ENCODE results near the gene AKT3.

Gene AKT3

DNA sequence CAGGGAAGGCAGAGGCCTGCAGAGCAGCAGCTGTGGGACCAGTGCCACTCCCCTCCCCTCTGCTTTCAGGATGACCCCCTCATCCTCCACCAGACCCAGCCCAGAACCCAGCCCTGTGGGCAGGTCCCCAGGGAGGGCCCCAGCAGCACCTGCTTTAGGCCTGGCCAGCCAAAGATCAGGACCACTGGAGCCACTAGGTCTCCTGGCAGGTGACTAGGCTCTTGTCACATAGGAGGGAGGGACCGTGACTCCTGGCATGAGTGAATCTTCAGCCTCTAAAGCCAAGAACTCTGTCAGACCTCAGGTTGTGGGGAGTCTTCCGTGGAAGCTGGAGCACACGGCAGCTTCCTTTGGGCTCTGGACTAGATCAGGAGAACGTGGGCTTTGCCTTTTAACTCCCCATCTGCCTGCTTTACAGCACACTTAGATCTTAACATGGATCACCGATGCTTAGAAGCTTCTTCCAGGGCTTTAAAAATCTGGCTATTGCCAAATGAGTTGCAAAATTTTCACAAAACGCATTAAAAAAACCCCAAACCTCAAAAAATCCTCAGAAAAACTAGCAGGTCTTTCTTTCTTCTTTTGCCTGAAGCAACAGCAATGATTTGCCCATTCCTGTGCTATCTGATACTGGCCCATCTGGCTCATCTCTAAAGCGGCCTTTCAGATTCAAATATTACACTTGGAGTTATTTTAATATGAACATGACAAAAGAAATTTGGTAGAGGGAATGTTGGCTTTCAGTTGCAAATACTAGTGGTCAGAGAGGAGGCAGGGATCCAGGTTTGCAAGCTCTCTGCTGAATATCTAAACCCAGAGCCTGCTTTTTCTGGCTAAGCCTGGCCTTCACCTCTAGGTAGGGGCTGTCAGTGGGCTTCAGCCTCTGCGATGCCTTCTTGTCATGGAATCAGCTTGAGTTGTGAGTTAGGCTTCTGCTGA is 359.0 kb downstream of the AKT3 start:
- no peak for TF ChIP-seq EGR1 (IDR thresholded peaks at IDR 0.05)
- TF ChIP-seq RAD21 (IDR thresholded peaks at IDR 0.05; ENCODE audit: low read depth): no peak
- no peak for TF ChIP-seq YY1 (IDR thresholded peaks at IDR 0.05; ENCODE audit: low read depth)
- no peak for TF ChIP-seq CEBPB (IDR thresholded peaks at IDR 0.05)
- TF ChIP-seq, protein P1, sequence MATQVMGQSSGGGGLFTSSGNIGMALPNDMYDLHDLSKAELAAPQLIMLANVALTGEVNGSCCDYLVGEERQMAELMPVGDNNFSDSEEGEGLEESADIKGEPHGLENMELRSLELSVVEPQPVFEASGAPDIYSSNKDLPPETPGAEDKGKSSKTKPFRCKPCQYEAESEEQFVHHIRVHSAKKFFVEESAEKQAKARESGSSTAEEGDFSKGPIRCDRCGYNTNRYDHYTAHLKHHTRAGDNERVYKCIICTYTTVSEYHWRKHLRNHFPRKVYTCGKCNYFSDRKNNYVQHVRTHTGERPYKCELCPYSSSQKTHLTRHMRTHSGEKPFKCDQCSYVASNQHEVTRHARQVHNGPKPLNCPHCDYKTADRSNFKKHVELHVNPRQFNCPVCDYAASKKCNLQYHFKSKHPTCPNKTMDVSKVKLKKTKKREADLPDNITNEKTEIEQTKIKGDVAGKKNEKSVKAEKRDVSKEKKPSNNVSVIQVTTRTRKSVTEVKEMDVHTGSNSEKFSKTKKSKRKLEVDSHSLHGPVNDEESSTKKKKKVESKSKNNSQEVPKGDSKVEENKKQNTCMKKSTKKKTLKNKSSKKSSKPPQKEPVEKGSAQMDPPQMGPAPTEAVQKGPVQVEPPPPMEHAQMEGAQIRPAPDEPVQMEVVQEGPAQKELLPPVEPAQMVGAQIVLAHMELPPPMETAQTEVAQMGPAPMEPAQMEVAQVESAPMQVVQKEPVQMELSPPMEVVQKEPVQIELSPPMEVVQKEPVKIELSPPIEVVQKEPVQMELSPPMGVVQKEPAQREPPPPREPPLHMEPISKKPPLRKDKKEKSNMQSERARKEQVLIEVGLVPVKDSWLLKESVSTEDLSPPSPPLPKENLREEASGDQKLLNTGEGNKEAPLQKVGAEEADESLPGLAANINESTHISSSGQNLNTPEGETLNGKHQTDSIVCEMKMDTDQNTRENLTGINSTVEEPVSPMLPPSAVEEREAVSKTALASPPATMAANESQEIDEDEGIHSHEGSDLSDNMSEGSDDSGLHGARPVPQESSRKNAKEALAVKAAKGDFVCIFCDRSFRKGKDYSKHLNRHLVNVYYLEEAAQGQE (IDR thresholded peaks at IDR 0.05; ENCODE audit: low read depth): no peak
- TF ChIP-seq, protein P2, sequence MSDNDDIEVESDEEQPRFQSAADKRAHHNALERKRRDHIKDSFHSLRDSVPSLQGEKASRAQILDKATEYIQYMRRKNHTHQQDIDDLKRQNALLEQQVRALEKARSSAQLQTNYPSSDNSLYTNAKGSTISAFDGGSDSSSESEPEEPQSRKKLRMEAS (IDR thresholded peaks at IDR 0.05): no peak
- TF ChIP-seq TCF12 (IDR thresholded peaks at IDR 0.05; ENCODE audit: low read depth): no peak
- TF ChIP-seq TAF1 (IDR thresholded peaks at IDR 0.05; ENCODE audit: low read depth): no peak

DNA sequence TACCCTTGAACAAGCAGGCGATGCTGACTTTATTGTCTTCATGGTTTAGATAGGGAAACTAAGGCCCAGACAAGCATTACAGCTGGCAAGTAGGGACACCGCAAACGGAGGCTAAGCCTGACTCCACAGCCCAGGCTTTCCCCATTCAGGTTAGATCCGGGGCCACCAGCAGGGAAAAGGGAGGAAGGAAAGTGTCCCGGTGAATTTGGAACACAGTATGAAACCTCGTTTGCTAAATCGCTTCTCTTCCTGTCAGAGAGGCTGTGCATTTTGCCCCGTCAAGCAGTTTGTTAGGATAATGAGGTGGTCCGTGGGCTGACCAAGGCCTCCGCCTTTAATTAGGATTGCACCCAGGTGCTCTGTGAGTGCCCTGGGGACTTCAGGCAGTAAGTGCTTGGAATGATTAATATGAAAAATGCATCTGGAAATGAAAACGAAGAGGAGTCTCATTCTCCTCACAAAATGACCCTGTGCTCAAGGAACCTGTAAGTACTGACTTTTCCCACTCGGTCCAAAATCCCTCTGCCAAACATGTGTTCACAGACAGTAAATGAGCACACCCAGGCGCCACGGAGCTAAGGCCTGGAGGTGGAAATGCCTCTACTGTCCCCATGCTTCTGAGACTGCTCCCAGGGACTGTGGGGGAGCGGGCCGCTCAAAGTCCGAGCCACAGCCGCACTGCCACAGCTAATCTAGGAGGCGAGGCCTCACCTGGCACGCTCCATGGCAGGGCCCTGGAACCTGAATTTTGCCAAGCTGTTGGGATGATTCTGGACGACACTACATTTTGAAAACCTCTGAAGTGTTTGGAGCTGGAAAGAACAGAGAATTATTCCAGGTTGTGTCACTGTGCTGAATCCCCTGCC is 360.1 kb downstream of the AKT3 start:
- TF ChIP-seq TAF1 (IDR thresholded peaks at IDR 0.05; ENCODE audit: low read depth): no peak

DNA sequence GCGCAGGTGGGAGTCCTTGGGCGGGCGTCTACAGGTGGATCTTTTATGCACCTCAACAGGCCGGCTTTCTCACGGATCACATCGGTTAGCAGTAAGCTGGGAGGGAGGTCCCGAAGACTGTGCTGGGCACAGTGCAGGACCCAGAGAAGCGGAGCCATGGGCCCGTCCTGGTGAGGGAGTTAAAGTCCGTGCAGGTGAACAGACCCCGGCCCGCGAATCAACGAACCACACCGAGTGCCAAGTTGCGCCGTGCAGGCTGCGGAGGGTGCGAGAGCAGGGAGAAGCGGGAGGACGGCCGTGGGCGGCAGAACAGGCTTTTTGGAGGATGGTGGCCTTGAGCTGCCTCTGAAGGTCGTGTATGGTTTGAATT is 360.9 kb downstream of the AKT3 start:
- no peak for TF ChIP-seq EP300 (IDR thresholded peaks at IDR 0.05; ENCODE audit: borderline replicate concordance)
- TF ChIP-seq, protein P3, sequence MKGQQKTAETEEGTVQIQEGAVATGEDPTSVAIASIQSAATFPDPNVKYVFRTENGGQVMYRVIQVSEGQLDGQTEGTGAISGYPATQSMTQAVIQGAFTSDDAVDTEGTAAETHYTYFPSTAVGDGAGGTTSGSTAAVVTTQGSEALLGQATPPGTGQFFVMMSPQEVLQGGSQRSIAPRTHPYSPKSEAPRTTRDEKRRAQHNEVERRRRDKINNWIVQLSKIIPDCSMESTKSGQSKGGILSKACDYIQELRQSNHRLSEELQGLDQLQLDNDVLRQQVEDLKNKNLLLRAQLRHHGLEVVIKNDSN (IDR thresholded peaks at IDR 0.05): no peak
- no peak for TF ChIP-seq FOXM1 (IDR thresholded peaks at IDR 0.05; ENCODE audit: borderline replicate concordance, low read depth)
- TF ChIP-seq ZBTB7A (IDR thresholded peaks at IDR 0.05; ENCODE audit: low read depth): no peak
- TF ChIP-seq, protein P1 (IDR thresholded peaks at IDR 0.05; ENCODE audit: low read depth): no peak
- TF ChIP-seq, protein P2 (IDR thresholded peaks at IDR 0.05): no peak
- no peak for TF ChIP-seq NFIC (IDR thresholded peaks at IDR 0.05)
- no peak for TF ChIP-seq RAD21 (IDR thresholded peaks at IDR 0.05; ENCODE audit: low read depth)
- TF ChIP-seq CREB1 (IDR thresholded peaks at IDR 0.05; ENCODE audit: low read depth): no peak

DNA sequence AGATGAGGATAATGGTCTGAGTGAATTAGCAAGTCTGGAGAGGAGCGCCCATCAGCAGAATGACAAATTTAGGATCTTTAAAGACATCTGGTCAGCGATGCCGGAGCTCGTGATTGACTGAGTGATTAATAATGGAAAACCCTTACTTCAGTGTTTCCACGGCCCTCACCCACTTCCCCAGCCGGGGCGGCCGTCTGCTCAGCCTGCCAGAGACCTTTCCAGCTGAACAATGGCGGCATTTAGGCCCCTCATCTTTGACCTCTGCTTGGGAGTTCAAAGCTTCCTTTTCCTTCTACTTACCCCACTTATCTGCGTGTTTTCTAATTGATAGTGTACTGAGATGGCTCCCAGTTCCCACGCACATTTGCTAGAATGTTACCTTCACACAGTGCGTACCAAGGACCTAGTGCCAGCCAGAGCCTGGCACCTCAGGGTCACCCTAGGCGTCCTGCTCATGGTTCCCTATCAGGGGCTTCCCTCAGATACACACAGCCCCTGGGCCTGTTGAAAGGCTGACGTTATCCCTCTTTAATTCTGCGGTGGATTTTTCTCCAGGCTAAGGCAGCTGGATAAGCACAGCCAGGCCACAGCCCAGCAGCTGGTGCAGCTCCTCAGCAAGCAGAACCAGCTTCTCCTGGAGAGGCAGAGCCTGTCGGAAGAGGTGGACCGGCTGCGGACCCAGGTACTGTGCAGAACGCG is 361.4 kb downstream of the AKT3 start:
- TF ChIP-seq FOXM1 (IDR thresholded peaks at IDR 0.05; ENCODE audit: borderline replicate concordance, low read depth): no peak
- TF ChIP-seq EP300 (IDR thresholded peaks at IDR 0.05; ENCODE audit: borderline replicate concordance): no peak
- no peak for TF ChIP-seq TCF12 (IDR thresholded peaks at IDR 0.05; ENCODE audit: low read depth)

DNA sequence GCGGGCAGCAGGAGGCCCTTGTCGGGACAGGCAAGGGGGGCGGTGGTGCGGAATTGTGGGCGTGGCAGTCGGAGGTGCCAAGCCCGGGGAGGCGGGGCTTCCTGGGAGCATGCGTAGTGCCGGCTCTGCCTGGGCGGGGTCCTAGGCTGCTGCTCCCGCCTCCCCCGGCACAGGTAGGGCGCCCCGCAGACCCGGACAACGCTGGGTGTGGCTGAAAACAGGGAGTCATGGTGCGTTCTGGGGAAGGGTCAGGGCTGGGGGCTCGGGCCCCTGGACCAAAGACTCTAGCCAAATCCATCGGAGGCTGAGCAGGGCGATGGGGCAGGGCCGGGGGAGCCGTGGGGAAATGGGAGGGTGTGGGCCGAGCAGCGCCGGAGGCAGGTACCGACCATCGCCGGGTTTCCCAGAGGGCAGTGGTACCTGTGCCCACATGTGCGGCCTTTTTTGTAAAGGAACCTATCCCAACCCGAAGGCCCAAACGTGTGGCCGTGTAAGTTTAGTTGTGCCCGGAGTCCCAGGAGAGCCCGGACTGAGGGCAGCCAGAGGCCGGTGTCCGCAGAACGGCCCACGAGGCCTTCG is 362.3 kb downstream of the AKT3 start:
- TF ChIP-seq TEAD4 (IDR thresholded peaks at IDR 0.05) (no peak), TCF12 (IDR thresholded peaks at IDR 0.05; ENCODE audit: low read depth) (no peak), RAD21 (IDR thresholded peaks at IDR 0.05; ENCODE audit: low read depth) (no peak), TAF1 (IDR thresholded peaks at IDR 0.05; ENCODE audit: low read depth) (no peak), EP300 (IDR thresholded peaks at IDR 0.05; ENCODE audit: borderline replicate concordance) (no peak), ZBTB7A (IDR thresholded peaks at IDR 0.05; ENCODE audit: low read depth) (no peak), CREB1 (IDR thresholded peaks at IDR 0.05; ENCODE audit: low read depth) (no peak), EGR1 (IDR thresholded peaks at IDR 0.05) (no peak), FOXM1 (IDR thresholded peaks at IDR 0.05; ENCODE audit: borderline replicate concordance, low read depth) (no peak), NFIC (IDR thresholded peaks at IDR 0.05) (no peak), CEBPB (IDR thresholded peaks at IDR 0.05) (no peak), YY1 (IDR thresholded peaks at IDR 0.05; ENCODE audit: low read depth) (no peak)
- TF ChIP-seq, protein P1 (IDR thresholded peaks at IDR 0.05; ENCODE audit: low read depth): no peak
- TF ChIP-seq, protein P2 (IDR thresholded peaks at IDR 0.05): no peak
- TF ChIP-seq, protein P3 (IDR thresholded peaks at IDR 0.05): no peak
